Right atrium auricular region (tissue), 2 donors: ENCODE data around the gene EPM2A. TPM values are rescaled to one million over a fixed set of nuclear protein-coding genes. Genes with fewer than 3 reads are reported as not detected.

Experiments
- DNase-seq: peaks from one replicate; pipeline ENCODE4 v3.0.0-alpha.2; 2019; ENCODE audit warnings: low spot score
- H3K27ac ChIP-seq, 2 donors: fragments of 200-600 bp; sonication (generic); 1 replicate in 1 of 2; 2 replicates in 1 of 2; pipeline ENCODE4 v1.5.1; 2016 to 2019
- H3K27me3 ChIP-seq, 2 donors: fragments of 200-600 bp; sonication (generic); one replicate each; pipeline versions ENCODE4 v1.5.1 to v1.6.0; 2017 to 2019
- H3K36me3 ChIP-seq: fragments of 200-600 bp; sonication (generic); one replicate; pipeline ENCODE4 v1.5.1; 2016
- H3K4me1 ChIP-seq, 2 donors: fragments of 200-600 bp; sonication (generic); one replicate each; pipeline versions ENCODE4 v1.5.1 to v1.6.0; 2017 to 2019
- H3K4me3 ChIP-seq, 2 donors: fragments of 200-600 bp; sonication (generic); 1 replicate in 1 of 2; 2 replicates in 1 of 2; pipeline ENCODE4 v1.5.1; 2017 to 2019; ENCODE audit warnings: mild to moderate bottlenecking in 1 of 2, moderate library complexity in 1 of 2
- H3K9me3 ChIP-seq, 2 donors: fragments of 200-600 bp; sonication (generic); one replicate each; pipeline ENCODE4 v1.5.1; 2019
- total RNA-seq, 2 donors: library from RNA; depleted of rRNA; stranded (reverse); fragments of >200 nt; gene quantifications; one replicate each; pipeline ENCODE4 v1.1.0, GENCODE V29; 2016
- TF ChIP-seq, protein P1 (sequence below), 2 donors: fragments of 200-600 bp; sonication (generic); IDR thresholded peaks; one replicate each; pipeline ENCODE4 v1.5.1; 2019; ENCODE audit warnings: antibody characterized with exemption in 2 of 2

Gene EPM2A
- total RNA-seq, 2 donors from 2014 or later: 24.2 to 24.7 TPM

DNA sequence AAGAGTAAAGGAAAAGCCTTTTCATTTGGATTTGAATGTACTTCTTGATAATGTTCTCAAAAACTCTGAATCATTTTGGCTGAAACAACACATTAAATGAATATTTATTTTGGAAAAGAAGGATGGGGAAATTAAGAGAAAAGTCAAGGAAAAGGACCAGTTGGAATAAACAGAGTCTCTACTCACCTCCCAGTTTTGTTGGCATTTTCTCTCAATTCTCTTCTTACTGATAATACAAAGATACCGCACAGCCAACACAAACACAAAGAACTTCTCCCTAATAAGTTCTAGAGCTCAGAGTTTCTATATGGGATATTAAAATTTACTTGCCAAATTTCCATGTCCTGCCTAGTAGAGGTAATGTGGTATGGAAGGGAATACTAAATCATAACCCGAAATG lies 13.1 kb downstream of the EPM2A start:
- DNase-seq: no peak
- H3K4me3 ChIP-seq: no peak overlapping the region

DNA sequence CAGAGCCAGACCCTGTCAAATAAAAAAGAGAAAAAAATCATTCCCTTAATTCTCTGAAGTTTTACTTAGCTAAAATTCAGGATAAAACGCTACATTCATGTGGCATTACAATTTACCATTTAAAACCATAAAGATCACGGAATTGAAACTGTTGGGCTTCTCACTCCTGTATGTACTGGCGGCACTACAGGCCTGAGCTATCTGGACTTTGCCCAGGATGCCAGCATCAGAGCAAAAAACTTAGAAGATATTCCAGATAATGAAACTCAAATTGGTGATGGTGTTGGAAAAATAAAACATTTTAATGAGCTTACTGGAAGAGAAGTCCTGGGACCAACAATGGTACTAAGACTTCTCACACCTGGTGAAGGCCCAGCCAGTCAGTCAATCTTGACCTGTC lies 14.2 kb downstream of the EPM2A start:
- no peak overlapping the region for H3K27ac ChIP-seq
- H3K27me3 ChIP-seq: no peaks in the 10 kb centered on the region
- H3K9me3 ChIP-seq: peaks cover 0 to 19% of the 10 kb centered on the region in 2 donors
- no peaks in the 10 kb centered on the region for H3K4me1 ChIP-seq
- no peak for DNase-seq
- H3K36me3 ChIP-seq: no peaks in the 10 kb centered on the region
- no peak overlapping the region for H3K4me3 ChIP-seq
- TF ChIP-seq, protein P1, sequence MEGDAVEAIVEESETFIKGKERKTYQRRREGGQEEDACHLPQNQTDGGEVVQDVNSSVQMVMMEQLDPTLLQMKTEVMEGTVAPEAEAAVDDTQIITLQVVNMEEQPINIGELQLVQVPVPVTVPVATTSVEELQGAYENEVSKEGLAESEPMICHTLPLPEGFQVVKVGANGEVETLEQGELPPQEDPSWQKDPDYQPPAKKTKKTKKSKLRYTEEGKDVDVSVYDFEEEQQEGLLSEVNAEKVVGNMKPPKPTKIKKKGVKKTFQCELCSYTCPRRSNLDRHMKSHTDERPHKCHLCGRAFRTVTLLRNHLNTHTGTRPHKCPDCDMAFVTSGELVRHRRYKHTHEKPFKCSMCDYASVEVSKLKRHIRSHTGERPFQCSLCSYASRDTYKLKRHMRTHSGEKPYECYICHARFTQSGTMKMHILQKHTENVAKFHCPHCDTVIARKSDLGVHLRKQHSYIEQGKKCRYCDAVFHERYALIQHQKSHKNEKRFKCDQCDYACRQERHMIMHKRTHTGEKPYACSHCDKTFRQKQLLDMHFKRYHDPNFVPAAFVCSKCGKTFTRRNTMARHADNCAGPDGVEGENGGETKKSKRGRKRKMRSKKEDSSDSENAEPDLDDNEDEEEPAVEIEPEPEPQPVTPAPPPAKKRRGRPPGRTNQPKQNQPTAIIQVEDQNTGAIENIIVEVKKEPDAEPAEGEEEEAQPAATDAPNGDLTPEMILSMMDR (IDR thresholded peaks at IDR 0.05): no peak

More for the DNA sequence above, 13.1 kb downstream of the EPM2A start:
- Histone ChIP-seq H3K9me3 (peaks cover 0 to 19% of the 10 kb centered on the region in 2 donors), H3K27me3 (no peaks in the 10 kb centered on the region), H3K27ac (no peak overlapping the region), H3K4me1 (no peaks in the 10 kb centered on the region), H3K36me3 (no peaks in the 10 kb centered on the region)
- TF ChIP-seq, protein P1 (IDR thresholded peaks at IDR 0.05): no peak

DNA sequence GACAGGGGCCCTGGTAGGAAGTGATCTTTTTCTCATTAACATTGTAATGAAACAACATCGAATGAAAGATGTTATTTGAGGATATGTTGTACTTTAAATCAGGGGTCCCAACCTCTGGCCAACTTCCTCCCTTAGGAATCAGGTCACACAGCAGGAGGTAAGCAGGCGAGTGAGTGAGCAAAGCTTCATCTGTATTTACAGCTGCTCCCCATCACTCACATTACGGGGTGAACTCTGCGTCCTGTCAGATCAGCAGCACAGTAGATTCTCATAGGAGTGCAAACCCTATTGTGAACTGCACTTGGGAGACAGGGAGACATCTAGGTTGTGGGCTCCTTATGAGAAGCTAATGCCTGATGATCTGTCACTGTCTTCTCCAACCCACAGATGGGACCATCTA lies 19.9 kb downstream of the EPM2A start:
- Histone ChIP-seq H3K9me3 (no peaks in the 10 kb centered on the region), H3K4me1 (no peaks in the 10 kb centered on the region), H3K27ac (no peak overlapping the region), H3K36me3 (no peaks in the 10 kb centered on the region), H3K27me3 (no peaks in the 10 kb centered on the region), H3K4me3 (no peak overlapping the region)
- DNase-seq: no peak
- TF ChIP-seq, protein P1 (IDR thresholded peaks at IDR 0.05): no peak

DNA sequence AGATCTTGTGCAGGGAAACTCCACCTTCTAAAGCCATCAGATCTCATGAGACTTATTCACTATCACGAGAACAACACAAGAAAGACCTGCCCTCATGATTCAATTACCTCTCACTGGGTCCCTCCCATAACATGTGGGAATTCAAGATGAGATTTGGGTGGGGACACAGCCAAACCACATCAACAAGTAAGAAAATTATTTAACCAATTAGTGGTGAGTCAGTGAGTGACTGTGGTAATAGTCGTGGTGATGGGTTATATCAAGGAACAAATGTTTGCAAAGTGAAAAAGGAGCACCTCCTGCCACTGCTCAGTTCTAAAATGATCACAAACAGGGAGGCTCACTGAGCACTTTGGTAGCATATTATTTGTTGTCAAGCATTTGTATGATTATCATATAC lies 20.6 kb downstream of the EPM2A start:
- H3K4me3 ChIP-seq: no peak overlapping the region
- H3K9me3 ChIP-seq: no peaks in the 10 kb centered on the region
- no peaks in the 10 kb centered on the region for H3K4me1 ChIP-seq
- H3K36me3 ChIP-seq: no peaks in the 10 kb centered on the region
- H3K27me3 ChIP-seq: no peaks in the 10 kb centered on the region
- no peak overlapping the region for H3K27ac ChIP-seq
- TF ChIP-seq, protein P1 (IDR thresholded peaks at IDR 0.05): no peak
- DNase-seq: no peak

DNA sequence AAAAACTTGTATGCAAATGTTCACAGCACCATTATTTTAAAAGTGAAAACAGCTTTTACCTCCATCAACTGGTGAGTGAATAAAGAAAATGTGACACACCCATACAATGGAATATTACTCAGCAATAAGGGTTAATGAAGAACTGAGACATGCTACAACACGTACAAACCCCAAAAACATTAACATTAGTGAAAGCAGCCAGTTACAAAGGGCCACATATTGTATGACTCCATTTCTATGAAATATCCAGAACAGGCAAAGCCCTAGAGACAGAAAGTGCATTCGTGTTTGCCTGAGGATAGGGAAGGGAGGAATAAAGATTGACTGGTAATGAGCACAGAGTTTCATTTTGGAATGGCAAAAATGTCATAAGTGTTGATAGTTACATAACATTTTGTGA lies 21.5 kb downstream of the EPM2A start:
- no peaks in the 10 kb centered on the region for H3K4me1 ChIP-seq
- no peak overlapping the region for H3K4me3 ChIP-seq
- no peak overlapping the region for H3K27ac ChIP-seq
- TF ChIP-seq, protein P1 (IDR thresholded peaks at IDR 0.05): no peak
- no peak for DNase-seq
- H3K36me3 ChIP-seq: no peaks in the 10 kb centered on the region
- H3K27me3 ChIP-seq: no peaks in the 10 kb centered on the region
- no peaks in the 10 kb centered on the region for H3K9me3 ChIP-seq

DNA sequence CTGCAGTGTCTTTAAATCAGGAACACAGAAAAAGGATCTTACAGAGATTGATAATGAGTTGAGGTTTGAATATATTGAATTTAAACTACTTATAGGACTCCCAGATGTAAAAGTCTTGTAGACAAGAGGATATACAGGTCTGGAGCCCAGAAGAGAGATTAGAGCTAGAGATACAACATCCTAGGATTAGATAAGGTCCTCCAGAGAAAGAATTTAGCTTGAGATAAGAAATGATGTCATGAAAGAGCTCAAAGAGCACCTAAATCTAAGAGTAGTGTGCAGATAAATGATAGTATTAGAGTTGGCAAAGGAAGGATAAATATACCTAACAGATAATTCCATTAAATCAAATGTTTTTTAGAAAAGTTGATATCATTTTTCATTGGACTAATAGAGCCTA lies 23.9 kb downstream of the EPM2A start:
- DNase-seq: no peak
- H3K27ac ChIP-seq: no peak overlapping the region
- H3K36me3 ChIP-seq: no peaks in the 10 kb centered on the region
- TF ChIP-seq, protein P1 (IDR thresholded peaks at IDR 0.05): no peak
- no peaks in the 10 kb centered on the region for H3K27me3 ChIP-seq
- no peaks in the 10 kb centered on the region for H3K9me3 ChIP-seq
- H3K4me3 ChIP-seq: no peak overlapping the region
- H3K4me1 ChIP-seq: no peaks in the 10 kb centered on the region
